AG04450 (cell line): ENCODE results near the gene PEMT. TPM values are rescaled to one million over a fixed set of nuclear protein-coding genes. Genes with fewer than 3 reads are reported as not detected.

Experiments used
- CTCF ChIA-PET: fragments of 300-600, 350-600 bp; formaldehyde crosslinking; extraction: SDS; loops from one replicate; lab custom pipeline; 2022; ENCODE audit warnings: antibody characterized with exemption, inconsistent platforms; lab: Charles Lee
- POLR2A ChIA-PET: fragments of 350-600 bp; formaldehyde crosslinking; extraction: SDS; loops from one replicate; lab custom pipeline; 2021; ENCODE audit warnings: antibody characterized with exemption, inconsistent platforms; lab: Yijun Ruan, JAX
- DNase-seq: peaks from one replicate; pipeline ENCODE4 v3.0.0-alpha.2; 2011; ENCODE audit warnings: low read depth, low spot score
- H3K27ac ChIP-seq: one replicate; pipeline ENCODE4 v1.5.1; 2012; ENCODE audit warnings: low read depth, low read length, control low read depth
- H3K27me3 ChIP-seq: one replicate; pipeline ENCODE4 v1.6.0; 2012; ENCODE audit warnings: low read length; ENCODE audit not compliant: control insufficient read depth, insufficient read depth
- H3K4me3 ChIP-seq: 2 replicates; pipeline ENCODE4 v1.5.1; 2011; ENCODE audit warnings: mild to moderate bottlenecking, low read depth, low read length, control low read depth
- H3K9me3 ChIP-seq: 2 replicates; pipeline ENCODE4 v1.5.1; 2012; ENCODE audit warnings: low read length; ENCODE audit not compliant: control insufficient read depth, insufficient read depth
- polyA plus RNA-seq: library from polyadenylated mRNA; depleted of rRNA; stranded (reverse); fragments of >200 nt; gene quantifications from 2 replicates; pipeline ENCODE4 v1.2.3, GENCODE V29; 2011
- TF ChIP-seq, protein P1 (sequence below): IDR thresholded peaks from 2 replicates; pipeline ENCODE4 v1.5.1; 2011; ENCODE audit warnings: low read depth, low read length, control low read depth, inconsistent platforms

PEMT gene
- polyA plus RNA-seq, 1 experiment: 14.9 TPM

DNA sequence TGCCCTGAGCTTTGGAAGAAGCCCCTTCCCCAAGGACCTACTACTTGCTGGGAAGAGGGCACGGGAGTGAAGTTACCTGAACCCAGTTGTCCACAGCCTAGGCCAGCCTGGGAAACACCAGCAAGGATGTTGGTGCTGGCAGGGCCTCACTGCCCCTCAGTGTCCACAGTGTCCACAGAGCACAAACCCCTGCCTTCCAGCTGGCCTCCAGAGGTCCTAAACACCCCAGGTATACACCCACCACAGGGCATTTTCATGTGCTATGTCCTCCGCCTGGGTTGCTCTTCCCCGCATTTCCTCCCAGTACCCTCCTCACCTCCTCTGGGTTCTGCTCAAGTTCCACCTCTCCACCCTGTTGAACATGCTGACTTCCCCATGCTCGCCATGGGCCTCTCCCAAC lies 4.2 kb upstream of the PEMT start:
- TF ChIP-seq, protein P1, sequence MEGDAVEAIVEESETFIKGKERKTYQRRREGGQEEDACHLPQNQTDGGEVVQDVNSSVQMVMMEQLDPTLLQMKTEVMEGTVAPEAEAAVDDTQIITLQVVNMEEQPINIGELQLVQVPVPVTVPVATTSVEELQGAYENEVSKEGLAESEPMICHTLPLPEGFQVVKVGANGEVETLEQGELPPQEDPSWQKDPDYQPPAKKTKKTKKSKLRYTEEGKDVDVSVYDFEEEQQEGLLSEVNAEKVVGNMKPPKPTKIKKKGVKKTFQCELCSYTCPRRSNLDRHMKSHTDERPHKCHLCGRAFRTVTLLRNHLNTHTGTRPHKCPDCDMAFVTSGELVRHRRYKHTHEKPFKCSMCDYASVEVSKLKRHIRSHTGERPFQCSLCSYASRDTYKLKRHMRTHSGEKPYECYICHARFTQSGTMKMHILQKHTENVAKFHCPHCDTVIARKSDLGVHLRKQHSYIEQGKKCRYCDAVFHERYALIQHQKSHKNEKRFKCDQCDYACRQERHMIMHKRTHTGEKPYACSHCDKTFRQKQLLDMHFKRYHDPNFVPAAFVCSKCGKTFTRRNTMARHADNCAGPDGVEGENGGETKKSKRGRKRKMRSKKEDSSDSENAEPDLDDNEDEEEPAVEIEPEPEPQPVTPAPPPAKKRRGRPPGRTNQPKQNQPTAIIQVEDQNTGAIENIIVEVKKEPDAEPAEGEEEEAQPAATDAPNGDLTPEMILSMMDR: no peak
- peaks cover 3% of the 10 kb centered on the region; the same call in 1 of the 2 replicates for H3K9me3 ChIP-seq
- ChIA-PET POLR2A (no interaction called here), CTCF (interaction anchor here (1.6 kb wide), 1 partner anchor 18 kb away, joined by 3 read pairs; no protein-coding TSS in a partner anchor)
- H3K27ac ChIP-seq: no peak overlapping the region
- H3K27me3 ChIP-seq: peaks cover 2% of the 10 kb centered on the region
- H3K4me3 ChIP-seq: no peak overlapping the region
- DNase-seq: no peak

DNA sequence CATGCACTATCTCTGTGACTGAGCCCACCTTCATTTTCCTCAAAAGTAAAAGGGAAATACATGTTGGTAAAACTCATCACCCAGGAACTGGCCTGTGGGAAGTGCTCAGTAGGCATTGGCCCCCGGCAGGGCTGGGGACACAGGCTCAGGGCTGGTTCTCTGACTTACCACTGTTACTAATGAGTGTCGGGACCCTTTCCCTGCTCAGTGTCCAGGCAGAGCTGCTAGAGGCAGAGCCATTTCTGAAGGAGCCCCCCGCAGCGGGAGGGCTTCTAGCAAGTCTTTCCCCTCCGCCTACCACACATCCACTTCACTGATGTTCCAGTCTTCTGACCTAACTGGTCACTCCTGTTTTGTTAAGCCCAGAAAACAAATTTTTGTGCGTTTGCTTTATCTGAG lies 1.7 kb upstream of the PEMT start:
- POLR2A ChIA-PET: no interaction called here
- CTCF ChIA-PET: no interaction called here
- no peak overlapping the region for H3K4me3 ChIP-seq
- no peaks in the 10 kb centered on the region for H3K27me3 ChIP-seq
- peaks cover 3% of the 10 kb centered on the region; the same call in 1 of the 2 replicates for H3K9me3 ChIP-seq
- TF ChIP-seq, protein P1: no peak
- H3K27ac ChIP-seq: no peak overlapping the region
- no peak for DNase-seq

DNA sequence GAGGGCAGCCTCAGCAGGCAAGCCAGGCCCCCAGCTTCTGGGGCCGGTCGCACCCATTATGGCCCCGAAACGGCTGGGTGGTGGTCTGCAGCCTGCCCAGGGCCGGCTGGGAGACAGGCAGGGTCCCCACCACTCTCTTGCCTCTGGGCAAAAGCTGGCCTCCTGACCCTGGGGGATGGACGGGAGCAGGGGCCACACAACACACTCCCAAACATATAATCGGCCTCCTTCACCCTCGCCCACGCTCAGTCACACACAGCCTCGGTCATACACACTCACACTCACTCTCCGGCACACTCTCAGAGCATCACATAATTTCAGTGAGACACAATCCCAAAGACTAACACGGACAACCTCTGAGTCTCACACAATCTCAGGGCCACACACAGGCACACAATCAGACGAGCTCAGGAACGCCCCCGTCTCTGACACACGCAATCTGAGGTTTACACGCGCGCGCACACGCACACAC lies 589 bp downstream of the PEMT start:
- Histone ChIP-seq H3K27me3 (no peaks in the 10 kb centered on the region), H3K27ac (peak overlapping the region; percentile 52), H3K4me3 (peak overlapping the region; percentile 81), H3K9me3 (peaks cover 3% of the 10 kb centered on the region; the same call in 1 of the 2 replicates)
- DNase-seq: no peak
- ChIA-PET POLR2A (interaction anchor here (1.1 to 2.4 kb wide), 2 partner anchors 23 to 95 kb away, joined by 11 to 12 read pairs; partner anchors contain the start of gene RASD1), CTCF (interaction anchor here (0.6 to 2.1 kb wide), 6 partner anchors 8 to 236 kb away, joined by 3 to 11 read pairs (median 3); no protein-coding TSS in a partner anchor)
- TF ChIP-seq, protein P1: no peak

DNA sequence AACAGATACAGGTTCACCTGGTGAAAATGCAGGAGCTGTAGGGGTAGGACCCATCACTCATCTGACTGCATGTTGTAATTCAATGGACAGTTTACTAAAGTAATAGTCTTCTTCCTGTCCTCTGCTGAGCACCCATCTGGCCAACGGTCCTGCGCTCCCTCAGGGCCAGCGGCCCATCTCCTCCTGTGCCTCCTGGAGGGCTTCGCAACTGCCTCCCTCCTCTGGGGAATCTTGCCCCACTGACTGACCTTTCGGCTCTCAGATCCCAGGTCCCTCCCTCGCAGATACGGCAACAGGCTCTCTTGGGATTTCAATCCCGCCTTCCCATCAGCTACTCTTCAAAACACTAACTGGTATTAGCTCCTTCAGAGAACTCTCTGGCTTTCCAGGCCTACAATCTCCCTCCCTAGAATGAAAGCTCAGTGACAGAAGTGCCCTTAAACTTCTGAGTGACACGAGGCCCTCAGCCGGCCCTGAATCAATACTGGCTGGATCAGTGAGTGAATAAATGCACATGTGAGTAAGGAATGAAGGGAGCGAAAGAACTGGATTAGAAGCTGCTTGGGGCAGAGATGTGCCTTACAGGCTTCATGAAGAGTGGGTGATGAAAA lies 1.3 kb downstream of the PEMT start:
- no peak for DNase-seq
- Histone ChIP-seq H3K27me3 (no peaks in the 10 kb centered on the region), H3K27ac (no peak overlapping the region), H3K4me3 (peak overlapping the region; percentile 81), H3K9me3 (peaks cover 3% of the 10 kb centered on the region; the same call in 1 of the 2 replicates)
- ChIA-PET CTCF (interaction anchor here (0.6 to 2.1 kb wide), 6 partner anchors 15 to 236 kb away, joined by 3 to 11 read pairs (median 6); no protein-coding TSS in a partner anchor), POLR2A (interaction anchor here (0.7 to 2.4 kb wide), 3 partner anchors 95 to 732 kb away, joined by 5 to 12 read pairs (median 7); partner anchors contain the start of gene RASD1)
- TF ChIP-seq, protein P1: no peak
